ENCODE data around the gene GOLGA6L2. TPM values are rescaled to one million over a fixed set of nuclear protein-coding genes. Genes with fewer than 3 reads are reported as not detected.

Gene GOLGA6L2
- total and polyA plus RNA-seq, 2 of the 13 experiments (the other 11 are each of a cell fraction or from before 2014, with no cell fraction given): not detected

DNA sequence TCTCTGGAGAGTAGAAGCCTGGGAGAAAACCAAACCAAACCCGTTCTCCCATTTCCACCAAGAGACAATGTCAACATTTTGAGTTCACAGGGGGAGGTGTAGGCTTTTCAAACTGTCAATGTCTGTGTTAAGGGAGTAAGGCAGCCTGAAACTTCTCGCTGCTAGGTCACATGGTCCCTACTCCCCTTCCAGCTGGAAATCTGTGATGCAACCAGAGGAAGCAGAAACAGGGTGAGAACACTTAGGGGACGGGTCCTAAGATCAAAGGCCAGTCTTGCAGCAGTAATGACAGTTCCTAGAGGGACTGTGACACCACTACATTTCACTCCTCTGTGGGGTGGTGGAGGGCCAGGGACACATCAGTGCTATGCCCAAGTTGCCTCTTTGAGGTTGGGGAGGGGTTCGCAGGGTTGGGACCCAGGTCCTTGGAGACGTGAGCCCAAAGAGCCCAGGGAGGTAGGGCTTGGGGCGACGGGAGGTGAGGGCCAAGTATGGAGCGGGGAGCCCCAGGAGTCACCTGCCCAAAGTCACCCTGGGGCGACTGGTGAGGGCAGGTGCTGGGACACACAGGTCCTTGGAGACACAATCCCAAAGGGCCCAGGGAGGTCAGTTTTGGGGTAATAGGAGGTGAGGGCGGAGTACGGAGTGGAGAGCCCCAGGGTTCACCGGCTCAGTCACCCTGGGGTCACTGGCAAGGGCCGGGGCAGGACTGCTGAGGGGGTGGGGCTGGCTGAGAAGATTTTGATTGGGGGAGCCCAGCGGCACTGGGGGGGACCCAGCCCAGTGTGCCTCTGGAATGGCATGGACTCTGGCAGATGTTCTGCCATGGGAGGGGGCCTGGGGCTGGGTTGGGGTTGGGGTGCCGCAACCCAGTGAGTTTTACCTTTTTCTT, 582 bp downstream of the GOLGA6L2 start (continued):
- no peak for TF ChIP-seq NRL (CRISPR knock-in tag; IDR thresholded peaks at IDR 0.05; ENCODE audit: borderline replicate concordance)
- TF ChIP-seq CEBPB (IDR thresholded peaks at IDR 0.05; ENCODE audit: borderline replicate concordance, low read depth, low read length): peak; percentile 86; the same call in 1 of the 2 replicates
- TF ChIP-seq KMT2B (CRISPR knock-in tag; IDR thresholded peaks at IDR 0.05): no peak
- TF ChIP-seq HOXA3 (CRISPR knock-in tag; IDR thresholded peaks at IDR 0.05): peak; percentile 40; the same call in 1 of the 2 replicates
- TF ChIP-seq FOXC1 (CRISPR knock-in tag; IDR thresholded peaks at IDR 0.05; ENCODE audit: borderline replicate concordance): no peak
- no peak for TF ChIP-seq PTBP1 (IDR thresholded peaks at IDR 0.05; ENCODE audit: low read depth, low read length, poor library complexity, severe bottlenecking)
- no peak for TF ChIP-seq ELF1 (CRISPR knock-in tag; IDR thresholded peaks at IDR 0.05)
- TF ChIP-seq CEBPG (CRISPR knock-in tag; IDR thresholded peaks at IDR 0.05): peak; percentile 70
- TF ChIP-seq SKI (IDR thresholded peaks at IDR 0.05; ENCODE audit: partially characterized antibody): no peak
- TF ChIP-seq ZNF292 (CRISPR knock-in tag; IDR thresholded peaks at IDR 0.05; ENCODE audit: borderline replicate concordance, low read depth): no peak
- TF ChIP-seq MAZ (IDR thresholded peaks at IDR 0.05; ENCODE audit: borderline replicate concordance, low read depth, low read length): no peak
- TF ChIP-seq MAZ (CRISPR knock-in tag; IDR thresholded peaks at IDR 0.05; ENCODE audit: low read depth): no peak
- TF ChIP-seq ZNF260 (CRISPR knock-in tag; IDR thresholded peaks at IDR 0.05; ENCODE audit: borderline replicate concordance, low read depth): no peak
- no peak for TF ChIP-seq REPIN1 (CRISPR knock-in tag; IDR thresholded peaks at IDR 0.05; ENCODE audit: borderline replicate concordance, low read depth)

DNA sequence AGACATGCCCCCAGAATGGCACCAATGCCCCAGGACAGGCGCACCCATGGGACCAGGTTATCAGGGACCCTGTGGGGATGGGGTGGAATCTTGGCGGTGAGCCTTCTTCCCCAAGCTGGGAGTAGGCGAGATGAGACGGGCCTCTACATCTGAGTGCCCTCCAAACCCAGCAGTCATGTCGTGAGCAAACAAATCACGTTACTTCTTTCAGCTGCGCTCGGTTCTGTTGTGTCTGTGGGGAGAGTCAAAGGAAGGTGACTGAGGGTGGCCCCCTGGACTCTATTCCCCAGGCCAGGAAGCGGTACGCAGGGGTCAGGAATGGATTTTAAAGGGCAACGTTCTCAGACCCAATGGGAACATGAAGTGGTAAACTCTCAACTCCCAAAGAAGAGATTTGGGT, 2.8 kb downstream of the GOLGA6L2 start:
- Histone ChIP-seq H3K4me2 (ENCODE audit: low read depth, low read length) (no peak overlapping the region), H3K9ac (ENCODE audit: insufficient read depth, low read depth, low read length) (no peak overlapping the region), H3K27me3 (ENCODE audit: control insufficient read depth in 1 of 2, insufficient read depth in 2 of 2, low read length in 2 of 2) (peaks cover 2 to 20% of the 10 kb centered on the region in 2 experiments; a peak in 2 of 5 replicates), H2AFZ (ENCODE audit: low read length) (no peak overlapping the region), H3K79me2 (ENCODE audit: insufficient read depth, low read length) (no peaks in the 10 kb centered on the region), H3K4me1 (ENCODE audit: insufficient read depth, low read length) (peaks cover 15% of the 10 kb centered on the region), H4K20me1 (ENCODE audit: insufficient read depth, low read length) (no peaks in the 10 kb centered on the region), H3K9me3 (ENCODE audit: low read length) (no peaks in the 10 kb centered on the region), H3K27ac (ENCODE audit: extremely low read length, insufficient read depth, low read length) (no peak overlapping the region), H3K4me3 (replicated peaks in 1 of 3; ENCODE audit: insufficient read depth in 1 of 3, low read depth in 2 of 3, low read length in 3 of 3) (no peak overlapping the region), H3K36me3 (replicated peaks in 1 of 2; ENCODE audit: control insufficient read depth in 1 of 2, insufficient read depth in 2 of 2, low read length in 2 of 2) (no peaks in the 10 kb centered on the region)
- in situ Hi-C loops (cut with HindIII; ENCODE audit: extremely low pct_ligation_motif_present, low pct_unique_long_range_greater_than_20kb) (no loop called here), intact Hi-C loops (cut with micrococcal nuclease; ENCODE audit: unreplicated experiment) (no loop called here)
- FAIRE-seq (no peak), DNase-seq (ENCODE audit: low spot score) (no peak), ATAC-seq (no peak)
- no TSS peak for BruUV-seq (replicated peaks)
- POLR2A ChIA-PET: no interaction called here
- CTCF ChIA-PET (ENCODE audit: low intra/inter-chr PET ratio, low total read pairs): no interaction called here
- WGBS (ENCODE audit: low lambda C conversion rate): 37% methylated on average over 9 of the region's 11 CpGs
- TF ChIP-seq GTF2F1 (IDR thresholded peaks at IDR 0.05; ENCODE audit: low read length): no peak
- TF ChIP-seq ZNF20 (CRISPR knock-in tag; IDR thresholded peaks at IDR 0.05): no peak
- TF ChIP-seq CREB1 (IDR thresholded peaks at IDR 0.05): no peak
- no peak for TF ChIP-seq CREB1 (CRISPR knock-in tag; IDR thresholded peaks at IDR 0.05)
- TF ChIP-seq KDM6A (CRISPR knock-in tag; IDR thresholded peaks at IDR 0.05; ENCODE audit: low read depth): no peak
- no peak for TF ChIP-seq ZNF883 (CRISPR knock-in tag; IDR thresholded peaks at IDR 0.05; ENCODE audit: not compliant biosample characterization)
- no peak for TF ChIP-seq FOXA1 (IDR thresholded peaks at IDR 0.05)
- TF ChIP-seq FOXA1 (CRISPR knock-in tag; IDR thresholded peaks at IDR 0.05): no peak
- no peak for TF ChIP-seq GPN1 (CRISPR knock-in tag; IDR thresholded peaks at IDR 0.05; ENCODE audit: borderline replicate concordance)
- no peak for TF ChIP-seq NR2C2 (CRISPR knock-in tag; IDR thresholded peaks at IDR 0.05; ENCODE audit: borderline replicate concordance)
- no peak for TF ChIP-seq ERF (CRISPR knock-in tag; IDR thresholded peaks at IDR 0.05)
- TF ChIP-seq, protein P1, sequence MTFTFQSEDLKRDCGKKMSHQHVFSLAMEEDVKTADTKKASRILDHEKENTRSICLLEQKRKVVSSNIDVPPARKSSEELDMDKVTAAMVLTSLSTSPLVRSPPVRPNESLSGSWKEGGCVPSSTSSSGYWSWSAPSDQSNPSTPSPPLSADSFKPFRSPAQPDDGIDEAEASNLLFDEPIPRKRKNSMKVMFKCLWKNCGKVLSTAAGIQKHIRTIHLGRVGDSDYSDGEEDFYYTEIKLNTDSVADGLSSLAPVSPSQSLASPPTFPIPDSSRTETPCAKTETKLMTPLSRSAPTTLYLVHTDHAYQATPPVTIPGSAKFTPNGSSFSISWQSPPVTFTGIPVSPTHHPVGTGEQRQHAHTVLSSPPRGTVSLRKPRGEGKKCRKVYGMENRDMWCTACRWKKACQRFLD (CRISPR knock-in tag; IDR thresholded peaks at IDR 0.05; ENCODE audit: borderline replicate concordance): no peak

Data from HepG2 (cell line).